Measurements from ENCODE around the gene SH3BP2.

The SH3BP2 gene

GRCh38 chr4:2791518-2792395 lies 1.1 kb upstream of the SH3BP2 start:
- DNase-seq: no peak

- no peak for DNase-seq
Measured at GRCh38 chr4:2792396-2792710, 532 bp upstream of the SH3BP2 start.

- DNase-seq: peak; percentile 54
Measured at GRCh38 chr4:2793586-2794485, 951 bp downstream of the SH3BP2 start.

- DNase-seq: peak; percentile 14
Measured at GRCh38 chr4:2794486-2795299, 1.8 kb downstream of the SH3BP2 start.

GRCh38 chr4:2795300-2795892 lies 2.5 kb downstream of the SH3BP2 start:
- DNase-seq: peak; percentile 15

GRCh38 chr4:2795893-2796848 lies 3.3 kb downstream of the SH3BP2 start:
- no peak for DNase-seq

GRCh38 chr4:2796849-2797544 lies 4.1 kb downstream of the SH3BP2 start:
- no peak for DNase-seq

GRCh38 chr4:2797545-2798305 lies 4.8 kb downstream of the SH3BP2 start:
- DNase-seq: peak; percentile 48

GRCh38 chr4:2798399-2799223 lies 5.7 kb downstream of the SH3BP2 start:
- DNase-seq: peak; percentile 38

GRCh38 chr4:2799224-2799911 lies 6.5 kb downstream of the SH3BP2 start:
- DNase-seq: peak; percentile 15

- no peak for DNase-seq
Measured at GRCh38 chr4:2799971-2800690, 7.2 kb downstream of the SH3BP2 start.

- DNase-seq: no peak
Measured at GRCh38 chr4:2800691-2801596, 8.1 kb downstream of the SH3BP2 start.

- no peak for DNase-seq
Measured at GRCh38 chr4:2802618-2803531, 10.0 kb downstream of the SH3BP2 start.

- no peak for DNase-seq
Measured at GRCh38 chr4:2803624-2804448, 11.0 kb downstream of the SH3BP2 start.
